GM20431 (cell line): ENCODE results near the gene IL10RA.
"Not testable (repeated sequence)": the region's sequence is repeated elsewhere in the genome, so short reads cannot be mapped to it uniquely, and the experiment has no call there.

Experiments
- in situ Hi-C: fragments of 300-500 bp; cut with MseI, MboI; formaldehyde crosslinking; loops from one replicate; pipeline ENCODE4 v1.15.0; 2020; ENCODE audit warnings: low sequenced_read_pairs; ENCODE audit not compliant: unreplicated experiment

Gene IL10RA

GRCh38 chr11:117959438-117960149, 26.6 kb upstream of the IL10RA start:
- in situ Hi-C loops: loop anchor here (10.0 kb wide), 1 partner anchor 95 kb away; no protein-coding TSS in a partner anchor

GRCh38 chr11:117960406-117960805, 25.8 kb upstream of the IL10RA start:
- in situ Hi-C loops: no loop called here

GRCh38 chr11:117961896-117962295, 24.3 kb upstream of the IL10RA start:
- in situ Hi-C loops: no loop called here

GRCh38 chr11:117962826-117963225, 23.4 kb upstream of the IL10RA start:
- in situ Hi-C loops: no loop called here

- in situ Hi-C loops: no loop called here
Observed at GRCh38 chr11:117966908-117967307, 19.3 kb upstream of the IL10RA start.

- in situ Hi-C loops: no loop called here
Observed at GRCh38 chr11:117969160-117969991, 16.8 kb upstream of the IL10RA start.

- in situ Hi-C loops: no loop called here
Observed at GRCh38 chr11:117970400-117971024, 15.7 kb upstream of the IL10RA start.

- in situ Hi-C loops: no loop called here
Observed at GRCh38 chr11:117972044-117972443, 14.2 kb upstream of the IL10RA start.

GRCh38 chr11:117972629-117973502, 13.3 kb upstream of the IL10RA start:
- in situ Hi-C loops: no loop called here

- in situ Hi-C loops: no loop called here
Observed at GRCh38 chr11:117973503-117973860, 12.7 kb upstream of the IL10RA start.

- in situ Hi-C loops: no loop called here
Observed at GRCh38 chr11:117976445-117976844, 9.7 kb upstream of the IL10RA start.

GRCh38 chr11:117977029-117977428, 9.2 kb upstream of the IL10RA start:
- in situ Hi-C loops: no loop called here

- in situ Hi-C loops: not testable (repeated sequence)
Observed at GRCh38 chr11:117977612-117978264, 8.5 kb upstream of the IL10RA start.

- in situ Hi-C loops: not testable (repeated sequence)
Observed at GRCh38 chr11:117978291-117978910, 7.8 kb upstream of the IL10RA start.

GRCh38 chr11:117978991-117979390, 7.2 kb upstream of the IL10RA start:
- in situ Hi-C loops: no loop called here

GRCh38 chr11:117979481-117980211, 6.5 kb upstream of the IL10RA start:
- in situ Hi-C loops: no loop called here

- in situ Hi-C loops: no loop called here
Observed at GRCh38 chr11:117980280-117980679, 5.9 kb upstream of the IL10RA start.

- in situ Hi-C loops: no loop called here
Observed at GRCh38 chr11:117980720-117981119, 5.5 kb upstream of the IL10RA start.

- in situ Hi-C loops: no loop called here
Observed at GRCh38 chr11:117983163-117983475, 3.1 kb upstream of the IL10RA start.
